ENCODE results near the gene ODAD4. TPM values are rescaled to one million over a fixed set of nuclear protein-coding genes. Genes with fewer than 3 reads are reported as not detected.

The ODAD4 gene
- total and polyA plus RNA-seq, 2 of the 4 experiments (the other 2 are of a cell fraction) = 0.38 to 0.54 TPM

DNA sequence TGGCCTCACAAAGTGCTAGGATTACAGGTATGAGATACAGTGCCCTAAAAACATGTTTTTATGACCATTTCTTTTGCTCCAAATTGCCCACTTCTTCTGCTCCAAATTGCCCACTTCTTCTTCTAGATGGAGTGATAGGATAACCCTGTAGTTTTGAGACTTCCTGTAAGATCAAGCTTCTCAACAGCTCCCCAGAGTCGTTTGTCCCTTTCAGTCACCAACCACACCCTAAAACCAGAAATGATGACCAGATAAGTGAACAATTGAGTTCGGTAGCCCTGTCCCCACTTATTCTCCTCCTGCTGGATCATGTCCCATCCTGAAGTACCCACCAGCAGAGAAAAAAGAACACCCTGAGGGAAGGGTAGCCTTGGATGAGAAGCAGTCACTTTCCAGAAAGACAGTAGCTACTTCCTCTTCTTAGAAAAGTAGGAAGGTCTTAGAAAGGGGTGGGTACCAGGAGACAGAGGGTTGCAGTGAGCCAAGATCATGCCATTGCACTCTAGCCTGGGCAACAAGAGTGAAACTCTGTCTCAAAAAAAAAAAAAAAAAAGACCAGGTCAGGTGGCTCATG, 2.5 kb downstream of the ODAD4 start:
- Histone ChIP-seq H2AK5ac (ENCODE audit: low read depth, low read length) (no peak overlapping the region), H3K4me2 (ENCODE audit: low read depth, low read length) (no peak overlapping the region), H2BK15ac (ENCODE audit: low read depth, low read length) (no peak overlapping the region), H4K8ac (ENCODE audit: low read depth in 2 of 2, low read length in 2 of 2) (no peak overlapping the region), H3K36me3 (ENCODE audit: control insufficient read depth, insufficient read depth, low read length) (peaks cover 3% of the 10 kb centered on the region), H3K23ac (ENCODE audit: low read depth, low read length) (no peak overlapping the region), H4K91ac (ENCODE audit: insufficient read depth, low read depth, low read length) (no peak overlapping the region), H3K27ac (ENCODE audit: insufficient read depth, low read length) (no peak overlapping the region), H3K27me3 (ENCODE audit: control insufficient read depth, insufficient read depth, low read length) (no peaks in the 10 kb centered on the region), H2AK9ac (replicated peaks; ENCODE audit: low read depth, low read length, poor library complexity) (no peak overlapping the region), H3K4ac (ENCODE audit: low read depth, low read length) (no peak overlapping the region), H3K14ac (replicated peaks; ENCODE audit: low read depth, low read length) (no peak overlapping the region), H2BK20ac (ENCODE audit: low read depth, low read length) (no peak overlapping the region), H3K9me1 (ENCODE audit: insufficient read depth, low read length) (peaks cover 9% of the 10 kb centered on the region), H3K79me1 (ENCODE audit: low read depth in 1 of 2, low read length in 2 of 2) (peaks cover 3 to 13% of the 10 kb centered on the region in 2 experiments; a peak in 2 of 4 replicates), H4K20me1 (ENCODE audit: insufficient read depth, low read length) (no peaks in the 10 kb centered on the region), H3K9ac (ENCODE audit: low read depth, low read length) (no peak overlapping the region), H4K5ac (ENCODE audit: low read depth, low read length) (no peak overlapping the region), H3K4me3 (ENCODE audit: insufficient read depth, low read depth, low read length) (no peak overlapping the region), H3K56ac (ENCODE audit: extremely low read depth, insufficient read depth, low read length) (no peak overlapping the region), H3K9me3 (ENCODE audit: control insufficient read depth, insufficient read depth, low read length) (no peaks in the 10 kb centered on the region), H2BK5ac (ENCODE audit: low read depth, low read length, poor library complexity, severe bottlenecking) (no peak overlapping the region), H3K4me1 (ENCODE audit: control insufficient read depth, insufficient read depth, low read length) (no peaks in the 10 kb centered on the region; the same call in 1 of the 2 replicates), H2BK120ac (ENCODE audit: low read depth, low read length) (no peak overlapping the region), H3K18ac (ENCODE audit: low read depth, low read length) (no peak overlapping the region), H2AFZ (replicated peaks; ENCODE audit: low read length, poor library complexity) (no peak overlapping the region)
- no TSS peak for BruUV-seq (replicated peaks)
- ATAC-seq (ENCODE audit: low read depth) (no peak), DNase-seq (no peak)
- dilution Hi-C loops (cut with HindIII; ENCODE audit: low sequenced_read_pairs, unreplicated experiment) = no loop called here
- ChIA-PET POLR2A (ENCODE audit: unreplicated experiment) (no interaction called here), CTCF (interaction anchor here (0.7 kb wide), 1 partner anchor 140 kb away, joined by 4 read pairs; no protein-coding TSS in a partner anchor)
- intact Hi-C loops (cut with micrococcal nuclease) = no loop called here
- in situ Hi-C loops (cut with MboI; ENCODE audit: low sequenced_read_pairs) = no loop called here
- WGBS, 2 experiments (ENCODE audit: extremely low coverage in 2 of 2, insufficient read length in 1 of 2) = no CpG with 5 or more reads among the region's 2 CpGs
- TF ChIP-seq RAD21 (IDR thresholded peaks at IDR 0.05; ENCODE audit: low read length) (no peak), RFX5 (IDR thresholded peaks at IDR 0.05; ENCODE audit: low read depth, low read length) (no peak), MXI1 (IDR thresholded peaks at IDR 0.05; ENCODE audit: borderline replicate concordance, low read depth, low read length) (no peak), ELK1 (IDR thresholded peaks at IDR 0.05; ENCODE audit: borderline replicate concordance, low read depth, low read length) (no peak), NFE2L2 (IDR thresholded peaks at IDR 0.05; ENCODE audit: low read depth, low read length) (no peak), SMC3 (IDR thresholded peaks at IDR 0.05; ENCODE audit: low read depth, low read length) (no peak), CHD1 (IDR thresholded peaks at IDR 0.05; ENCODE audit: low read depth, low read length) (no peak), FOS (IDR thresholded peaks at IDR 0.05; ENCODE audit: low read depth, low read length) (no peak), MAZ (IDR thresholded peaks at IDR 0.05; ENCODE audit: borderline replicate concordance, low read depth, low read length) (no peak), BHLHE40 (IDR thresholded peaks at IDR 0.05; ENCODE audit: low read depth, low read length) (no peak), POLR2A (IDR thresholded peaks at IDR 0.05; ENCODE audit: low read depth, low read length) (no peak), CEBPB (IDR thresholded peaks at IDR 0.05; ENCODE audit: low read depth, low read length) (no peak), RCOR1 (IDR thresholded peaks at IDR 0.05; ENCODE audit: insufficient replicate concordance, low read length) (no peak)
- TF ChIP-seq, protein P1, sequence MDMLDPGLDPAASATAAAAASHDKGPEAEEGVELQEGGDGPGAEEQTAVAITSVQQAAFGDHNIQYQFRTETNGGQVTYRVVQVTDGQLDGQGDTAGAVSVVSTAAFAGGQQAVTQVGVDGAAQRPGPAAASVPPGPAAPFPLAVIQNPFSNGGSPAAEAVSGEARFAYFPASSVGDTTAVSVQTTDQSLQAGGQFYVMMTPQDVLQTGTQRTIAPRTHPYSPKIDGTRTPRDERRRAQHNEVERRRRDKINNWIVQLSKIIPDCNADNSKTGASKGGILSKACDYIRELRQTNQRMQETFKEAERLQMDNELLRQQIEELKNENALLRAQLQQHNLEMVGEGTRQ (IDR thresholded peaks at IDR 0.05; ENCODE audit: low read depth, low read length) = no peak
